ENCODE data around the gene ATP6V0A4. TPM values are rescaled to one million over a fixed set of nuclear protein-coding genes. Genes with fewer than 3 reads are reported as not detected.

Gene ATP6V0A4
- total and polyA plus RNA-seq, 2 donors (not counting 1 experiment from before 2014, with no cell fraction given) = not detected

- Histone ChIP-seq H3K9ac (ENCODE audit: insufficient read depth, low read length) (no peak overlapping the region), H3K4me2 (ENCODE audit: extremely low read depth, insufficient read depth, low read length) (no peak overlapping the region), H3K27ac (ENCODE audit: insufficient read depth, low read length) (no peak overlapping the region), H3K4me1 (ENCODE audit: control insufficient read depth, extremely low read depth, insufficient read depth, low read length) (no peaks in the 10 kb centered on the region), H3K79me2 (ENCODE audit: control insufficient read depth, insufficient read depth, low read length) (no peaks in the 10 kb centered on the region), H3K9me3 (ENCODE audit: control insufficient read depth, insufficient read depth, low read depth, low read length) (no peaks in the 10 kb centered on the region), H4K20me1 (ENCODE audit: control insufficient read depth, extremely low read depth, insufficient read depth, low read length) (no peaks in the 10 kb centered on the region), H2AFZ (ENCODE audit: low read length) (no peak overlapping the region), H3K27me3 (ENCODE audit: control insufficient read depth, insufficient read depth, low read length) (no peaks in the 10 kb centered on the region), H3K36me3 (ENCODE audit: control insufficient read depth, insufficient read depth, low read length) (no peaks in the 10 kb centered on the region), H3K4me3 (replicated peaks in 1 of 4; ENCODE audit: control extremely low read depth in 1 of 4, insufficient read depth in 1 of 4, low read depth in 3 of 4, low read length in 4 of 4) (no peak overlapping the region)
- no peak for TF ChIP-seq EZH2 (IDR thresholded peaks at IDR 0.05; ENCODE audit: low read length, missing control alignments)
- TF ChIP-seq CTCF (conservative IDR thresholded peaks at IDR 0.05 in 1 of 2, IDR thresholded peaks at IDR 0.05 in 1 of 2; ENCODE audit: low read depth in 1 of 2, low read length in 2 of 2) = no peak
- DNase-seq (ENCODE audit: low read depth in 2 of 2) = no peak
Observed at GRCh38 chr7:138720286-138720685, 77.7 kb downstream of the ATP6V0A4 start.

GRCh38 chr7:138716889-138717288 is 81.1 kb downstream of the ATP6V0A4 start:
- no peaks in the 10 kb centered on the region for H3K9me3 ChIP-seq (ENCODE audit: control insufficient read depth, insufficient read depth, low read depth, low read length)
- DNase-seq (ENCODE audit: low read depth in 2 of 2) = no peak
- no peak for TF ChIP-seq CTCF (conservative IDR thresholded peaks at IDR 0.05 in 1 of 2, IDR thresholded peaks at IDR 0.05 in 1 of 2; ENCODE audit: low read depth in 1 of 2, low read length in 2 of 2)
- H3K4me3 ChIP-seq (replicated peaks in 1 of 4; ENCODE audit: control extremely low read depth in 1 of 4, insufficient read depth in 1 of 4, low read depth in 3 of 4, low read length in 4 of 4) = no peak overlapping the region
- no peaks in the 10 kb centered on the region for H4K20me1 ChIP-seq (ENCODE audit: control insufficient read depth, extremely low read depth, insufficient read depth, low read length)
- H3K79me2 ChIP-seq (ENCODE audit: control insufficient read depth, insufficient read depth, low read length) = no peaks in the 10 kb centered on the region
- H3K27me3 ChIP-seq (ENCODE audit: control insufficient read depth, insufficient read depth, low read length) = no peaks in the 10 kb centered on the region
- no peaks in the 10 kb centered on the region for H3K4me1 ChIP-seq (ENCODE audit: control insufficient read depth, extremely low read depth, insufficient read depth, low read length)
- H3K4me2 ChIP-seq (ENCODE audit: extremely low read depth, insufficient read depth, low read length) = no peak overlapping the region
- no peak overlapping the region for H3K9ac ChIP-seq (ENCODE audit: insufficient read depth, low read length)
- H2AFZ ChIP-seq (ENCODE audit: low read length) = no peak overlapping the region
- H3K27ac ChIP-seq (ENCODE audit: insufficient read depth, low read length) = no peak overlapping the region
- H3K36me3 ChIP-seq (ENCODE audit: control insufficient read depth, insufficient read depth, low read length) = no peaks in the 10 kb centered on the region

- Histone ChIP-seq H3K4me3 (replicated peaks in 1 of 4; ENCODE audit: control extremely low read depth in 1 of 4, insufficient read depth in 1 of 4, low read depth in 3 of 4, low read length in 4 of 4) (no peak overlapping the region), H3K27ac (ENCODE audit: insufficient read depth, low read length) (no peak overlapping the region), H4K20me1 (ENCODE audit: control insufficient read depth, extremely low read depth, insufficient read depth, low read length) (no peaks in the 10 kb centered on the region), H3K4me2 (ENCODE audit: extremely low read depth, insufficient read depth, low read length) (no peak overlapping the region), H3K27me3 (ENCODE audit: control insufficient read depth, insufficient read depth, low read length) (no peaks in the 10 kb centered on the region), H2AFZ (ENCODE audit: low read length) (no peak overlapping the region), H3K9ac (ENCODE audit: insufficient read depth, low read length) (no peak overlapping the region), H3K9me3 (ENCODE audit: control insufficient read depth, insufficient read depth, low read depth, low read length) (no peaks in the 10 kb centered on the region), H3K4me1 (ENCODE audit: control insufficient read depth, extremely low read depth, insufficient read depth, low read length) (no peaks in the 10 kb centered on the region), H3K79me2 (ENCODE audit: control insufficient read depth, insufficient read depth, low read length) (no peaks in the 10 kb centered on the region), H3K36me3 (ENCODE audit: control insufficient read depth, insufficient read depth, low read length) (no peaks in the 10 kb centered on the region)
- no peak for DNase-seq (ENCODE audit: low read depth in 2 of 2)
- no peak for TF ChIP-seq EZH2 (IDR thresholded peaks at IDR 0.05; ENCODE audit: low read length, missing control alignments)
- no peak for TF ChIP-seq CTCF (conservative IDR thresholded peaks at IDR 0.05 in 1 of 2, IDR thresholded peaks at IDR 0.05 in 1 of 2; ENCODE audit: low read depth in 1 of 2, low read length in 2 of 2)
Observed at GRCh38 chr7:138713191-138713590, 84.8 kb downstream of the ATP6V0A4 start.

Measured in fibroblast of lung (primary cell).